ENCODE results near the gene NEDD8.
"Not testable (repeated sequence)": the region's sequence is repeated elsewhere in the genome, so short reads cannot be mapped to it uniquely, and the experiment has no call there.

NEDD8 gene

DNA sequence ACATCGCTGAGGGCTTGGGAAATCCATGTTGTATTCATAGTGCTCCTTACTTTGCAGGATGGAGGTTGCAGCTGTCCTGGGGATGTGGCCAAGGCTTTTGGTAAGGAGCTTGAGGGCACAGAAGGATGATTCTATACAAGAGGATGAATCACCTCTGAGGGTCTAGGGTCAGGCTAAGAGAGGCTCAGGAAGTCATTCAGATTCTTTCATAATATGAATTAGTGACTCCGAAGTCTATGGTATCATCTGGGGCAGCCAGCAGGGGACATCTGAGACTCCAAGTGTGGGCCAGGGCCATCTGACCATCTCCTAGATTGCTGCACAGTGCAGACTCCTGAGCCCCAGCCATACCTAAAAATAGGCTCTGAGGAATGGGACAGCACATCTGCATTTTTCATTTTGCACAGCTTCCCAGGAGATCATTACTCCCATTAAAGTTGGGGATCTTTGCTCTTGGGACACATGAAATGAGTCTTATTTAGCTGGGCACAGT is 5.3 kb upstream of the NEDD8 start:
- DNase-seq (ENCODE audit: low read depth in 1 of 2, low spot score in 1 of 2): no peak
- TF ChIP-seq JUND (IDR thresholded peaks at IDR 0.05; ENCODE audit: low read depth): no peak
- in situ Hi-C loops (cut with HindIII; ENCODE audit: low pct_unique_long_range_greater_than_20kb, low sequenced_read_pairs): no loop called here

DNA sequence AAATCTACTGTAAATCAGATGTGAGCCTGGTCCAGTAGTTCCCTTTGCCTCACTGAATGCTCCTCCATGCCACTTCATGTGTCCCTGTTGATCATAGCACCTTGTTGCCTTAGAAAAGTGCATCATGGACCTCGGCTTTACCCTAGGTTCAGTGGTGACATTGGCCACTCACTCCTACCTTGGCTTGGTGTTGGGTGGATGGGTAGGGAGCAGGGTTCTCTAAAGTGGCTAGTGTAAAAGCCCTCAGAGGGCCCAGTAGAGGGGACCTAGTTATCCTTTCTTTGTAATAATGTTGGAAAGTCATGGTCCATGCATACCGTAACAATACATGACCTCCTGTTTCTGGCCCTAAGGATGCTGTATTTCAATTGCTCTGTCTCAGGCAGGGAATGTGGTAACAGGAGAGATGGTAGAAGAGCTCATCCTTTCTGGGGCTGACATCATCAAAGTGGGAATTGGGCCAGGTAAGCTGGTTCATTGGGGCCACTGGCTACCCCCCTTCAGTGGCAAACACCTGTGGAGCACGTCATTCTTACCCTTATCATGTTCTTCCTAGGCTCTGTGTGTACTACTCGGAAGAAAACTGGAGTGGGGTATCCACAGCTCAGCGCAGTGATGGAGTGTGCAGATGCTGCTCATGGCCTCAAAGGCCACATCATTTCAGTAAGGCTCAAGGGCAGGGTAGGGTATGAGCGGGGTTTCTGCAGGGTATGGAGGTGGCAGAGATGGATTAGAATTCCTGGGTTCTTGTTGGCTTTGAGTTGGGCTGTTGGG is 4.7 kb upstream of the NEDD8 start:
- TF ChIP-seq JUND (IDR thresholded peaks at IDR 0.05; ENCODE audit: low read depth): no peak
- in situ Hi-C loops (cut with HindIII; ENCODE audit: low pct_unique_long_range_greater_than_20kb, low sequenced_read_pairs): no loop called here
- no peak for DNase-seq (ENCODE audit: low read depth in 1 of 2, low spot score in 1 of 2)

DNA sequence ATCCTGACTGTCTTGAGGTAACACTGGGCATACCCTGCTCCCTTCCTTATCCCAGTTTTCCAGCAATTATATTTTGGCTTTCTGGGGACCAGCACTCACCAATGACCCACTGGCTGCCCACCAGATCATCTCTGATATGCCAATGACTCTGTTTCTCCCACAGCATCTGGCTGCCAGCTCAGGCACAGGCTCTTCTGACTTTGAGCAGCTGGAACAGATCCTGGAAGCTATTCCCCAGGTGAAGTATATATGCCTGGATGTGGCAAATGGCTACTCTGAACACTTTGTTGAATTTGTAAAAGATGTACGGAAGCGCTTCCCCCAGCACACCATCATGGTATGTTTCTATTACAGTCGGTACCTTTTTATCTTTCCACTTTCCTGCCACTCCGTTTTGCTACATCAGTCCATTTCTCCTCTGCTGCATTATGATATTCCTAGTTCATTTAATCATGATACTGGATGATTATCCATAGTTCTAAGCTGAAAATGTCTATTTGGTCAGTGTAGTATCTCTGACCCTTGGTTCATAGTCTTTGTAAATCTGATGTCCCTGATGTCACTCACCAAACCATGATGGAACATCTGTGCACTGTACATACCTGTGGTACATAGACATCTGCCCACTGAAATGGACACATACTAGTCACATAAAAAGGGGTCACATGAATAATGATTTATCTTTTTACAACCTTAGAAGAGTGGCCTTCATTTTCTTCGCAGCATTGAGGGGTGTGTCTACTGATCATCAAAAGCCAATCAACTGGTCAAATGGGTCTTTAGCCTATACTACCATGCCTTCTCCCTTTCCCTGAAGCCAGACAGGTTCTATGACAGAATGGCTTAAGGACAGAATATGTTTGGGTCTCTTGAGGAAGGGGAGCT is 3.9 kb upstream of the NEDD8 start:
- in situ Hi-C loops (cut with HindIII; ENCODE audit: low pct_unique_long_range_greater_than_20kb, low sequenced_read_pairs): no loop called here
- TF ChIP-seq JUND (IDR thresholded peaks at IDR 0.05; ENCODE audit: low read depth): no peak
- no peak for DNase-seq (ENCODE audit: low read depth in 1 of 2, low spot score in 1 of 2)

DNA sequence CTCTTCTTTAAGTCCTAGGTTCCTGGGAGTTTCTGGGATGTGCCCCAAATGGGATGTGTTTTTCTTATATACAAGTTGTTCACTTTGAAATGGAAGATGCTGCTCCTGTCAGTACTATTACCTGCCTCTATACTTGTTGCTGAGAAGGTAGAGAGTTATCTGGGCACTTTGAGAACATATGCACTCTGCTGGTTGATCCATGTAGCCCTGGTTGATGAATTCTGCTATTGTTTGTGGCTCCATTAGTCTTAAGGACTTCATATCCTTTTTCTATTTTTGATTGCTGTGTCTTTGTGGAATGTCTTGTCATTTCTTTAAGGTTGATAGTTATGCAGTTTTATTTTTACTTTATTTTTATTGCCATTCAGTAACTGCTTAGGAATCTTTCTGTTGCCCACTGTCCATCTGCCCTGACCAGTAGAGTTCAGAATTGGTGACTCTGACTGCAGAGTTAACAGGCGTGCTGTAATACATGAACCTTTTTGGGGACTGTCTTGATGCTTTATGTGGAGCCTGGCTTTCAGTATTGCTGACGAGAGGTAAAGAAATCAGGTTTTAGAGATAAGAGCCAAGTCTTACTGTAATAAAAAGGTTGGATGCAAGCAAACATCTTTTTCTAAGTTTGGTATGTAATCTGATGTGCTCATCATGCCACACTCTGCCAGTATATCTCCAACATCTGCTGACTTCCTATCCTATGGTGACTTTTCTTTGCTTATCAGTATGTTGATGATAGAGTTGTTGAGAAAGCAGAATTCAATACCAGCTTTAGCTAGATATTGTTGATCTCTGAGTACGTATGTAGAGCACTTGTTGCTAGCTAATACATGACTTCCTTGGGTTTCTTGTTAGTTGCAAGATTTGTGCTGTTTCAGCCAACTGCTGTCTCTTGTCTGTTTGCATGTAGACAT is 2.2 kb upstream of the NEDD8 start:
- no peak for TF ChIP-seq JUND (IDR thresholded peaks at IDR 0.05; ENCODE audit: low read depth)
- DNase-seq (ENCODE audit: low read depth in 1 of 2, low spot score in 1 of 2): no peak
- in situ Hi-C loops (cut with HindIII; ENCODE audit: low pct_unique_long_range_greater_than_20kb, low sequenced_read_pairs): no loop called here

DNA sequence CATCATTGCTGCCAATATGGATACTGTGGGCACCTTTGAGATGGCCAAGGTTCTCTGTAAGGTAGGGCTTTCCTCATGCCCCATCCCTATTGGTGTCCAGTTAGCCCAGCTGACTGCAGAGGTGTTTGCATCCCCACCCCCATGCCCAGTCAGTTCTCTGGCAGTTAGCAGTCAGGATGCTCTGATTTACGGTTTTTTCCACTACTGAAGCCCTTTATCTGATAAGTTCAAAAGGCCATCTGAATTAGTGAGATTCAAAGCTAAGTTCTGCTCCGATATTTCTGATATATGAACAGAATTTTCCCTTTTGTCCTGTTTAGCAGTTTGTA is 1.3 kb upstream of the NEDD8 start:
- in situ Hi-C loops (cut with HindIII; ENCODE audit: low pct_unique_long_range_greater_than_20kb, low sequenced_read_pairs): no loop called here
- no peak for TF ChIP-seq JUND (IDR thresholded peaks at IDR 0.05; ENCODE audit: low read depth)
- DNase-seq (ENCODE audit: low read depth in 1 of 2, low spot score in 1 of 2): no peak

DNA sequence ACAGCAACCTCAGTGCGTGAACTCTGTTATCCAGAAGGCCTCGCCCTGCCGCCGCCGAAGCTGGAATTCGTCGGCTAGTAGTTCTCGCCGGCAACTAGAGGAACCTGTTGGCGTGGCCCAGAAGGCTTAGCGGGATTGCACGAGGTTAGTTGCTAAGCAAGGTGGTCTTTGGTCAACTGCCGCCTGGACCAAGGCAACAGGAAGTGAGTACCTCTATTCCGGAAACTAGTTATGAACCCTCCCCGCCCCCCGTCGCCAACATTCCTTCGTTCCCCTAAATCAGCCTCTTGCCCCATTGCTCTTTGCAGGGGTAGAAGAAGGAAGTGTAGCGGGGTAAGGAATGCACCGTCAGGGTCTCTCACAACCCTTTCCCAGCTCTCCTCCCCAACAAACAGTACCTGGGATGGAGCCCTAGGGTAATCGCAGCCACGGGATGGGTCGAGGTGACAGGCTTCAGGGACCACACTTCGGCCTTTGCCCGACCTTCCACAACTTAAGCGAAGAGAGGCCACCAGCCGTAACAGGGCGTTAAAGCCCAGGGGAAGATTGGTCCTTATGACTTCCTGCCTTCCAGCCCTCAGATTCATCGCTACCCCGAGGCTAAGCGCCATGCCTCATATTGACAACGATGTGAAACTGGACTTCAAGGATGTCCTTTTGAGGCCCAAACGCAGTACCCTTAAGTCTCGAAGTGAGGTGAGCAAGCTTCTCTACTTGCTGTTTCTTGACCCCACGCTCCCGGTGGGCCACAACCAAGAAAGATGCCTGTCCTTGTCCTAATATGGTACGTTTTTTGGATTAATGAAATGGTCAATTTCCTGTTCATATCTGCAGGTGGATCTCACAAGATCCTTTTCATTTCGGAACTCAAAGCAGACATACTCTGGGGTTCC is 724 bp upstream of the NEDD8 start, which contains the start of gene GMPR2:
Gene GMPR2 (plus strand): TSS at position 285 of the 893 bp plus-strand sequence. CDS start 325 bp downstream, at position 610.
- in situ Hi-C loops (cut with HindIII; ENCODE audit: low pct_unique_long_range_greater_than_20kb, low sequenced_read_pairs): no loop called here
- no peak for TF ChIP-seq JUND (IDR thresholded peaks at IDR 0.05; ENCODE audit: low read depth)
- no peak for DNase-seq (ENCODE audit: low read depth in 1 of 2, low spot score in 1 of 2)

DNA sequence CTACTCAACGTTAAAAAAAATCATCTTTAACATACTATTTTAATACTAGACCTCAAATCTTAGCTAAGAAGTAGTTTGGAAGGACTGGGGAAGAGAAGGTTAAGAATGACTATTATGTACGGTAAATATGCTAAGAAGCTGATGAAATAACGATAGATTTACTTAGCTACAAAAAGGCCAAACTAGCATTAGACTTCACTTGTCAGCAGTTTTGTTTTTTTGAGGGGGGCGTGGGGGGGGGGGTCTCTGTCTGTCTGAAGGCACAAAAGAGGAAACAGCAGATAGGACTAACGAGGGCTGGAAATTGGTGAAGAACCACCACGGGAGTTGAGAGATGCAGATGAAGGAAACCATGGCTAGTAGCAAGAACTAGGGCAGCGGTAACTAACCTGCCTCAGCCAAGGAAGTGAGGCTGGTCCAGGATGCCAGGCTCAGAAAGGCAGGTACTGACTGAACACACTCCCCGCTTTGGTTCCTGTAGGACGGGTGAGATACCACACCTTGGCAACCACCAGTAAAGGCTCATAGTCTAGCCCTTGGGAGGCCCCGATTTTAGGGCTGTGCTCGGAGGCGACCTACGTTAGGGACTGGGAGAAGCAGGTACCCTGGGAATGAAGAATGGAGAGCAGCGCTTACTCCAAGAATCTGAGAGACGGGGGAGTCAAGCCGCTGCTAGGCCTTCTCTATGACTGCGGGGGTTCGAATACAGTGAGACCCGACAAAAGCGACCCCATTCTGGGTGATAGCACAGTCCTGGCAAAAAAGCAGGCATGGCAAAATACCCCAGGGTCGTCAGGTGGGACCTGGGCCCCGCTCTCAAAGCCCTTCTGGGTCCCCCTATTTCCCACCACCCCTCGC is 675 bp downstream of the NEDD8 start:
- in situ Hi-C loops (cut with HindIII; ENCODE audit: low pct_unique_long_range_greater_than_20kb, low sequenced_read_pairs): no loop called here
- no peak for DNase-seq (ENCODE audit: low read depth in 1 of 2, low spot score in 1 of 2)

DNA sequence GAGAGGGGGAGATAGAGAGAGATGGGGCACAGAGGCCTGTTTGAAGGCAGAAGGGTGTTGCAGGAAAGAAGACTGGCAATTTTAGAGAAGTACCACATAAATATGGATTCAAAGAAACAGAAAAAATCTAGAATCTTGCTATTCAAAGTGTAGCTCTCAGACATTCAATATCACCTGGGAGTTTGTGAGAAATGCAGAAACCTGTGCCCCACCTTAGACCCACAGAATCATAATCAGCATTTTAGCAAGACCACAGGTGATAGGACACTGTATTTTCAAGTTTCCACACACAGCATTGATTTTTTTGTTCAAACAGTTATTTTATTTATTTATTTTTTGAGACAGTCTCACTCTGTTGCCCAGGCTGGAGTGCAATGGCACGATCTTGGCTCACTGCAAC is 3.3 kb downstream of the NEDD8 start:
- no peak for DNase-seq (ENCODE audit: low read depth in 1 of 2, low spot score in 1 of 2)
- in situ Hi-C loops (cut with HindIII; ENCODE audit: low pct_unique_long_range_greater_than_20kb, low sequenced_read_pairs): no loop called here
- no peak for TF ChIP-seq JUND (IDR thresholded peaks at IDR 0.05; ENCODE audit: low read depth)

More for the DNA sequence above, 675 bp downstream of the NEDD8 start:
- TF ChIP-seq JUND (IDR thresholded peaks at IDR 0.05; ENCODE audit: low read depth): no peak

DNA sequence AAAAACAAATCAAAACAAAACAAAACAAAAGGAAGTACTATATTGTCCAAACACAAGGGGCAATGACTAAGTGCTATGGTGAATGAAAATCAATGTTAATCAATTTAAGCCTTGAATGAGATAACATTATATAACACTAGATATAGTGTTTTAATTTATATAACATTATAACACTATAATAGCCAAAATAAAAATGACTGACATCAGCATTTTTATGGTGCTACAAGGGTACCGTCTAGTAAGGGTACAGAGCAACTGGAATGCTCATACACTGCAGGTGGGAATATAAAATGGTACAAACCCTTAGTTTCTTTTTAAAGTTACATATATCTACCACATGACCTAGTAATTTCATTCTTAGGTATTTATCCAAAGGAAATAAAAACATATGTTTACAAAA is 5.7 kb downstream of the NEDD8 start:
- in situ Hi-C loops (cut with HindIII; ENCODE audit: low pct_unique_long_range_greater_than_20kb, low sequenced_read_pairs): no loop called here
- DNase-seq (ENCODE audit: low read depth in 1 of 2, low spot score in 1 of 2): no peak
- TF ChIP-seq JUND (IDR thresholded peaks at IDR 0.05; ENCODE audit: low read depth): no peak

DNA sequence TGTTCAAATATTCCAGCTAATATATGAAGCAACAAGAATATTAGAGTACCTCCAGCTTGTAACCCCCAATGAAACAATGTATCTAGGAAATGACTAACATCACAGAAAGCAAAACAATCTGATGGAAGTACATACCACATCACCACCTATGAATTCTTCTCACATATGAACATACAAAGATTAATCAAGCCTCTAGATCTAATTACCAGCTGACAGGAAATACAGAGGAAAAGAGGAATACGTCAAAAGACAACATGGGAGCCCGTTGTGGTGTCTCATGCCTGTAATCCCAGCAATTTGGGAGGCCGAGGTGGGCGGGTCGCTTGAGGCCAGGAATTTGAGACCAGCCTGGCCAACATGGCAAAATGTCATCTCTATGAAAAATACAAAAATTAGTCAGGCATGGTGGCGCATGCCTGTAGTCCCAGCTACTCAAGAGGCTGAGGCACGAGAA is 7.5 kb downstream of the NEDD8 start:
- DNase-seq (ENCODE audit: low read depth in 1 of 2, low spot score in 1 of 2): no peak
- in situ Hi-C loops (cut with HindIII; ENCODE audit: low pct_unique_long_range_greater_than_20kb, low sequenced_read_pairs): no loop called here
- TF ChIP-seq JUND (IDR thresholded peaks at IDR 0.05; ENCODE audit: low read depth): no peak

DNA sequence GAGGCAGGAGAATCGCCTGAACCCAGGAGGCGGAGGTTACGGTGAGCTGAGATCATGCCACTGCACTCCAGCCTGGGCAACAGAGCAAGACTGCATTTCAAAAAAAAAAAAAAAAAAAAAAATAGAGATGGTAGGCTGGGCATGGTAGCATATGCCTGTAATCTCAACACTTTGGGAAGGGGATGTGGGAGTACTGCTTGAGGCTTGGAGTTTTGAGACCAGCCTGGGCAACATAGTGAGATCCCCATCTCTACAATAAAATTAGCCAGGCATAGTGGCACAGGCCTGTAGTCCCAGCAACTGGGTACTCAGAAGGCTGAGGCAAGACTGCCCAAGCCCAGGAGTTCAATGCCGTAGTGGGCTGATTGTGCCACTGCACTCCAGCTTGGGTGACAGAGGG is 9.2 kb downstream of the NEDD8 start:
- DNase-seq (ENCODE audit: low read depth in 1 of 2, low spot score in 1 of 2); in situ Hi-C loops (cut with HindIII; ENCODE audit: low pct_unique_long_range_greater_than_20kb, low sequenced_read_pairs): not testable (repeated sequence)

Data from T47D (cell line).